IMR-90 (cell line): ENCODE measurements around the gene ACTR2. TPM values are rescaled to one million over a fixed set of nuclear protein-coding genes. Genes with fewer than 3 reads are reported as not detected.

Source experiments
- ATAC-seq: fragments of 200-7000 bp; cut with Tn5 transposase; 2 replicates; pipeline ENCODE4 v1.9.1; 2020; ENCODE audit warnings: low read depth, mild to moderate bottlenecking, moderate library complexity
- BruUV-seq: library from RNA; stranded (reverse); fragments of 400-500 nt; replicated peaks from 2 replicates; lab custom pipeline; 2021; lab: Mats Ljungman, UMichigan
- CTCF ChIA-PET: fragments of 300-600 bp; formaldehyde crosslinking; extraction: SDS; loops from one replicate; lab custom pipeline; 2021; ENCODE audit warnings: antibody characterized with exemption; lab: Yijun Ruan, JAX
- POLR2A ChIA-PET: fragments of 300-600 bp; sonication (Branson Sonifier 250); formaldehyde crosslinking; loops from one replicate; lab custom pipeline; 2022; ENCODE audit warnings: antibody characterized with exemption; ENCODE audit not compliant: unreplicated experiment; lab: Charles Lee
- DNase-seq: peaks from one replicate; pipeline ENCODE4 v3.0.0; 2013
- H2AFZ ChIP-seq: replicated peaks from 2 replicates; pipeline ENCODE3; 2013; ENCODE audit warnings: low read length, mild to moderate bottlenecking; ENCODE audit not compliant: poor library complexity
- H2AK5ac ChIP-seq: 2 replicates; pipeline ENCODE4 v1.6.1; 2013; ENCODE audit warnings: low read depth, low read length, inconsistent platforms
- H2AK9ac ChIP-seq: replicated peaks from 2 replicates; pipeline ENCODE3; 2013; ENCODE audit warnings: mild to moderate bottlenecking, low read depth, low read length, moderate library complexity; ENCODE audit not compliant: poor library complexity
- H2BK120ac ChIP-seq: 2 replicates; pipeline ENCODE4 v1.6.1; 2013; ENCODE audit warnings: low read depth, low read length, inconsistent platforms
- H2BK15ac ChIP-seq: 3 replicates; pipeline ENCODE4 v1.6.1; 2013; ENCODE audit warnings: low read depth, low read length, inconsistent platforms
- H2BK20ac ChIP-seq: 2 replicates; pipeline ENCODE4 v1.6.1; 2013; ENCODE audit warnings: low read depth, mild to moderate bottlenecking, inconsistent platforms, low read length, moderate library complexity
- H2BK5ac ChIP-seq: 2 replicates; pipeline ENCODE4 v1.6.1; 2013; ENCODE audit warnings: mild to moderate bottlenecking, low read depth, low read length, inconsistent platforms; ENCODE audit not compliant: poor library complexity, severe bottlenecking
- H3K14ac ChIP-seq: replicated peaks from 2 replicates; pipeline ENCODE4 v1.6.1; 2013; ENCODE audit warnings: low read depth, low read length, inconsistent platforms
- H3K18ac ChIP-seq: 2 replicates; pipeline ENCODE4 v1.6.1; 2013; ENCODE audit warnings: low read depth, low read length, control low read depth
- H3K23ac ChIP-seq: 2 replicates; pipeline ENCODE4 v1.6.1; 2013; ENCODE audit warnings: low read depth, low read length, inconsistent platforms
- H3K27ac ChIP-seq: 2 replicates; pipeline ENCODE4 v1.5.1; 2013; ENCODE audit warnings: mild to moderate bottlenecking, control low read depth, low read length; ENCODE audit not compliant: insufficient read depth
- H3K27me3 ChIP-seq: 2 replicates; pipeline ENCODE4 v1.6.1; 2013; ENCODE audit warnings: low read length; ENCODE audit not compliant: control insufficient read depth, insufficient read depth
- H3K36me3 ChIP-seq: 2 replicates; pipeline ENCODE4 v1.6.1; 2013; ENCODE audit warnings: low read length, mixed read lengths; ENCODE audit not compliant: control insufficient read depth, insufficient read depth
- H3K4ac ChIP-seq: 2 replicates; pipeline ENCODE4 v1.6.1; 2013; ENCODE audit warnings: low read depth, low read length, inconsistent platforms
- H3K4me1 ChIP-seq: 2 replicates; pipeline ENCODE4 v1.6.1; 2013; ENCODE audit warnings: low read length, mixed read lengths; ENCODE audit not compliant: control insufficient read depth, insufficient read depth
- H3K4me2 ChIP-seq: 2 replicates; pipeline ENCODE4 v1.6.1; 2013; ENCODE audit warnings: low read depth, mild to moderate bottlenecking, control low read depth, low read length, moderate library complexity
- H3K4me3 ChIP-seq: 2 replicates; pipeline ENCODE4 v1.5.1; 2013; ENCODE audit warnings: low read depth, mild to moderate bottlenecking, control low read depth, low read length, moderate library complexity; ENCODE audit not compliant: insufficient read depth
- H3K56ac ChIP-seq: 2 replicates; pipeline ENCODE4 v1.6.1; 2013; ENCODE audit warnings: low read length, inconsistent platforms; ENCODE audit not compliant: insufficient read depth; ENCODE audit errors: extremely low read depth
- H3K79me1 ChIP-seq, 2 experiments: 2 replicates each; pipeline ENCODE4 v1.6.1; 2013; ENCODE audit warnings: low read length in 2 of 2, inconsistent platforms in 1 of 2, low read depth in 1 of 2
- H3K9ac ChIP-seq: 2 replicates; pipeline ENCODE4 v1.6.1; 2013; ENCODE audit warnings: low read depth, low read length, control low read depth
- H3K9me1 ChIP-seq: 2 replicates; pipeline ENCODE4 v1.6.1; 2013; ENCODE audit warnings: low read length, inconsistent platforms; ENCODE audit not compliant: insufficient read depth
- H3K9me3 ChIP-seq: 2 replicates; pipeline ENCODE4 v1.6.1; 2013; ENCODE audit warnings: low read length; ENCODE audit not compliant: control insufficient read depth, insufficient read depth
- H4K20me1 ChIP-seq: 2 replicates; pipeline ENCODE4 v1.6.1; 2013; ENCODE audit warnings: low read length, inconsistent platforms; ENCODE audit not compliant: insufficient read depth
- H4K5ac ChIP-seq: 2 replicates; pipeline ENCODE4 v1.6.1; 2013; ENCODE audit warnings: mild to moderate bottlenecking, low read depth, low read length, control low read depth
- H4K8ac ChIP-seq, 2 experiments: 2 replicates each; pipeline ENCODE4 v1.6.1; 2013; ENCODE audit warnings: low read depth in 2 of 2, low read length in 2 of 2, control low read depth in 1 of 2, inconsistent platforms in 1 of 2
- H4K91ac ChIP-seq: 2 replicates; pipeline ENCODE4 v1.6.1; 2013; ENCODE audit warnings: low read depth, low read length, inconsistent platforms; ENCODE audit not compliant: insufficient read depth
- BHLHE40 ChIP-seq: fragments of 150-350 bp; IDR thresholded peaks from 2 replicates; pipeline ENCODE4 v1.6.1; 2016; ENCODE audit warnings: mild to moderate bottlenecking, low read depth, low read length
- CEBPB ChIP-seq: IDR thresholded peaks from 2 replicates; pipeline ENCODE4 v1.6.1; 2012; ENCODE audit warnings: low read depth, low read length, improper control_type of control experiment
- CHD1 ChIP-seq: IDR thresholded peaks from 2 replicates; pipeline ENCODE4 v1.6.1; 2012; ENCODE audit warnings: low read depth, low read length, improper control_type of control experiment
- CTCF ChIP-seq: conservative IDR thresholded peaks from 2 replicates; pipeline ENCODE4 v1.5.1; 2012; ENCODE audit warnings: mild to moderate bottlenecking, low read depth, low read length, improper control_type of control experiment
- ELK1 ChIP-seq: fragments of 150-350 bp; IDR thresholded peaks from 2 replicates; pipeline ENCODE4 v1.6.1; 2016; ENCODE audit warnings: low read depth, mild to moderate bottlenecking, low read length, moderate library complexity, borderline replicate concordance
- FOS ChIP-seq: fragments of 150-350 bp; IDR thresholded peaks from 2 replicates; pipeline ENCODE4 v1.6.1; 2016; ENCODE audit warnings: low read depth, low read length
- MAFK ChIP-seq: IDR thresholded peaks from 2 replicates; pipeline ENCODE4 v1.6.1; 2012; ENCODE audit warnings: low read depth, low read length, improper control_type of control experiment
- MAZ ChIP-seq: IDR thresholded peaks from 2 replicates; pipeline ENCODE4 v1.6.1; 2012; ENCODE audit warnings: low read depth, mild to moderate bottlenecking, low read length, improper control_type of control experiment, moderate library complexity, borderline replicate concordance
- MXI1 ChIP-seq: IDR thresholded peaks from 2 replicates; pipeline ENCODE4 v1.6.1; 2012; ENCODE audit warnings: low read depth, mild to moderate bottlenecking, low read length, moderate library complexity, borderline replicate concordance
- NFE2L2 ChIP-seq: fragments of 150-350 bp; IDR thresholded peaks from 2 replicates; pipeline ENCODE4 v1.6.1; 2016; ENCODE audit warnings: low read depth, mild to moderate bottlenecking, low read length
- POLR2A ChIP-seq: IDR thresholded peaks from 2 replicates; pipeline ENCODE4 v1.6.1; 2012; ENCODE audit warnings: mild to moderate bottlenecking, low read depth, low read length
- RAD21 ChIP-seq: IDR thresholded peaks from 2 replicates; pipeline ENCODE4 v1.6.1; 2012; ENCODE audit warnings: low read length, improper control_type of control experiment
- RCOR1 ChIP-seq: IDR thresholded peaks from 2 replicates; pipeline ENCODE4 v1.6.1; 2012; ENCODE audit warnings: mild to moderate bottlenecking, low read length, improper control_type of control experiment; ENCODE audit not compliant: insufficient replicate concordance
- RFX5 ChIP-seq: IDR thresholded peaks from 2 replicates; pipeline ENCODE4 v1.8.0; 2012; ENCODE audit warnings: low read depth, mild to moderate bottlenecking, low read length, moderate library complexity
- SMC3 ChIP-seq: fragments of 150-350 bp; IDR thresholded peaks from 2 replicates; pipeline ENCODE4 v1.6.1; 2016; ENCODE audit warnings: low read depth, mild to moderate bottlenecking, antibody characterized with exemption, low read length, moderate library complexity
- USF2 ChIP-seq: fragments of 150-350 bp; IDR thresholded peaks from 2 replicates; pipeline ENCODE4 v1.6.1; 2017; ENCODE audit warnings: mild to moderate bottlenecking, antibody characterized with exemption, low read length, low read depth
- WGBS, 2 experiments: methylation state at CpG; one replicate each; pipeline versions ENCODE4 v1.1.5 to v1.1.7; 2013; ENCODE audit warnings: missing lambda C conversion rate in 2 of 2; ENCODE audit not compliant: insufficient read length in 1 of 2; ENCODE audit errors: extremely low coverage in 2 of 2; 5-methylcytosine and 5-hydroxymethylcytosine counted together
- dilution Hi-C: fragments of 300-500 bp; cut with HindIII; formaldehyde crosslinking; loops from one replicate; pipeline ENCODE4 v1.14.3; 2018; ENCODE audit warnings: low sequenced_read_pairs; ENCODE audit not compliant: unreplicated experiment
- in situ Hi-C: fragments of 300-500 bp; cut with MboI; formaldehyde crosslinking; loops from 3 replicates; pipeline ENCODE4 v1.14.3; 2019; ENCODE audit warnings: low sequenced_read_pairs, inconsistent platforms, mixed read lengths
- intact Hi-C: fragments of 100-400 bp; cut with micrococcal nuclease; formaldehyde crosslinking; loops from 2 replicates; pipeline ENCODE4 v1.10.0; 2022
- polyA plus RNA-seq, 3 experiments: library from polyadenylated mRNA; depleted of rRNA; stranded (reverse); fragments of >200 nt; gene quantifications; 2 replicates each; pipeline ENCODE4 v1.2.3, GENCODE V29; 2012; ENCODE audit warnings: low replicate concordance in 1 of 3
- total RNA-seq: library from RNA; depleted of rRNA; stranded (reverse); fragments of >200 nt; gene quantifications from 2 replicates; pipeline ENCODE4 v1.2.3, GENCODE V29; 2012

ACTR2 gene
- total and polyA plus RNA-seq, 2 of the 4 experiments (the other 2 are of a cell fraction) = 141 to 205 TPM

- Histone ChIP-seq H2AFZ (no peak overlapping the region), H2AK9ac (no peak overlapping the region)
Observed at GRCh38 chr2:65277118-65277517, 49.5 kb downstream of the ACTR2 start.

More at GRCh38 chr2:65277118-65277517, 49.5 kb downstream of the ACTR2 start:
- Histone ChIP-seq H3K9me1 (peaks cover 16% of the 10 kb centered on the region; the same call in 1 of the 2 replicates), H3K4me1 (peaks cover 7% of the 10 kb centered on the region), H2BK5ac (no peak overlapping the region), H3K79me1 (no peaks in the 10 kb centered on the region), H3K4ac (no peak overlapping the region), H3K14ac (no peak overlapping the region), H3K23ac (no peak overlapping the region), H3K56ac (no peak overlapping the region), H3K18ac (no peak overlapping the region), H3K27ac (no peak overlapping the region), H3K27me3 (no peaks in the 10 kb centered on the region), H4K91ac (no peak overlapping the region), H2BK20ac (no peak overlapping the region), H4K5ac (no peak overlapping the region), H4K20me1 (peaks cover 4% of the 10 kb centered on the region; the same call in 1 of the 2 replicates), H2BK120ac (no peak overlapping the region), H3K4me2 (no peak overlapping the region), H3K9me3 (no peaks in the 10 kb centered on the region), H3K36me3 (peaks cover 5% of the 10 kb centered on the region), H4K8ac (no peak overlapping the region), H3K9ac (no peak overlapping the region), H2BK15ac (no peak overlapping the region), H3K4me3 (no peak overlapping the region), H2AK5ac (no peak overlapping the region)
- intact Hi-C loops = no loop called here
- TF ChIP-seq CHD1 (no peak), SMC3 (no peak), NFE2L2 (no peak), RFX5 (no peak), MXI1 (no peak), MAFK (no peak), FOS (no peak), CEBPB (no peak), BHLHE40 (no peak), RCOR1 (no peak), POLR2A (no peak), USF2 (no peak), MAZ (no peak), CTCF (no peak), RAD21 (no peak), ELK1 (no peak)
- in situ Hi-C loops = no loop called here
- ATAC-seq = no peak
- DNase-seq = no peak
- CTCF ChIA-PET = no interaction called here
- POLR2A ChIA-PET = no interaction called here
- dilution Hi-C loops = no loop called here
- no TSS peak for BruUV-seq
- WGBS, 2 experiments = 60% methylated on average over 1 of the region's 3 CpGs; no CpG with 5 or more reads in 1 of the 2 experiments
